ENCODE results near the gene GRM8.

GRM8 gene

DNA sequence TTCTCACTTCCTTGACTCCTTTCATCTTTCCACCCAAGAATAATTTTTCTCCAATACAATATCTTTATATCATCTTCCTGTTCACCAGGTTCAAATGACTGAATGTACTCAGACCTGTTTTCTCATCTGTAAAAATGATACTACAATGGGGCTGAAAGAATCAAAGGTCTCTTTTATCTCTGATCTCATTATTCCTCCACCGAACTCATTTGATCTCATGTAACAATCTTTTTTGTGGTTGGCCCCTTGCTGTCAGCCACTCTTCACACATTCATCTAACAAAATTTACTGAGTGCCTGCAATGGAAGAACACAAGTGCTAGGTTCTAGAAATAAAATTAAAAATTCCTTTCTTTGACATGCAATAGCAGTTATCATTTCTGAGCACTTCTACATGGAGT, 65.0 kb downstream of the GRM8 start:
- Histone ChIP-seq H3K4me1 (ENCODE audit: insufficient read depth, low read length, severe bottlenecking) (no peaks in the 10 kb centered on the region), H3K27ac (ENCODE audit: low read depth, low read length, poor library complexity, severe bottlenecking) (no peak overlapping the region), H3K79me2 (ENCODE audit: insufficient read depth, low read length) (no peaks in the 10 kb centered on the region), H3K4me3 (ENCODE audit: low read depth, low read length, poor library complexity, severe bottlenecking) (no peak overlapping the region), H2AFZ (ENCODE audit: low read length) (no peak overlapping the region), H3F3A (ENCODE audit: insufficient read depth, low read length) (no peaks in the 10 kb centered on the region), H3K9me2 (ENCODE audit: low read depth, low read length) (no peaks in the 10 kb centered on the region), H3K9ac (ENCODE audit: low read length) (no peak overlapping the region), H3K9me3 (ENCODE audit: low read length) (no peaks in the 10 kb centered on the region), H3K4me2 (ENCODE audit: low read length) (no peak overlapping the region), H4K20me1 (ENCODE audit: insufficient read depth, low read length) (no peaks in the 10 kb centered on the region), H3K36me3 (ENCODE audit: insufficient read depth, low read length) (no peaks in the 10 kb centered on the region), H3K27me3 (ENCODE audit: insufficient read depth, low read length) (no peaks in the 10 kb centered on the region)
- TF ChIP-seq CTCF (IDR thresholded peaks at IDR 0.05; ENCODE audit: low read length) (no peak), EZH2 (IDR thresholded peaks at IDR 0.05; ENCODE audit: borderline replicate concordance, low read length) (no peak)

- Histone ChIP-seq H3K9me2 (ENCODE audit: low read depth, low read length) (no peaks in the 10 kb centered on the region), H3K27me3 (ENCODE audit: insufficient read depth, low read length) (no peaks in the 10 kb centered on the region), H3K4me2 (ENCODE audit: low read length) (no peak overlapping the region), H3K4me1 (ENCODE audit: insufficient read depth, low read length, severe bottlenecking) (no peaks in the 10 kb centered on the region), H2AFZ (ENCODE audit: low read length) (no peak overlapping the region), H3F3A (ENCODE audit: insufficient read depth, low read length) (no peaks in the 10 kb centered on the region), H3K36me3 (ENCODE audit: insufficient read depth, low read length) (no peaks in the 10 kb centered on the region), H3K79me2 (ENCODE audit: insufficient read depth, low read length) (no peaks in the 10 kb centered on the region), H4K20me1 (ENCODE audit: insufficient read depth, low read length) (no peaks in the 10 kb centered on the region), H3K9me3 (ENCODE audit: low read length) (no peaks in the 10 kb centered on the region), H3K4me3 (ENCODE audit: low read depth, low read length, poor library complexity, severe bottlenecking) (no peak overlapping the region), H3K9ac (ENCODE audit: low read length) (no peak overlapping the region), H3K27ac (ENCODE audit: low read depth, low read length, poor library complexity, severe bottlenecking) (no peak overlapping the region)
- TF ChIP-seq CTCF (IDR thresholded peaks at IDR 0.05; ENCODE audit: low read length) (no peak), EZH2 (IDR thresholded peaks at IDR 0.05; ENCODE audit: borderline replicate concordance, low read length) (no peak)
Observed at GRCh38 chr7:127186686-127187085, 66.1 kb downstream of the GRM8 start.

DNA sequence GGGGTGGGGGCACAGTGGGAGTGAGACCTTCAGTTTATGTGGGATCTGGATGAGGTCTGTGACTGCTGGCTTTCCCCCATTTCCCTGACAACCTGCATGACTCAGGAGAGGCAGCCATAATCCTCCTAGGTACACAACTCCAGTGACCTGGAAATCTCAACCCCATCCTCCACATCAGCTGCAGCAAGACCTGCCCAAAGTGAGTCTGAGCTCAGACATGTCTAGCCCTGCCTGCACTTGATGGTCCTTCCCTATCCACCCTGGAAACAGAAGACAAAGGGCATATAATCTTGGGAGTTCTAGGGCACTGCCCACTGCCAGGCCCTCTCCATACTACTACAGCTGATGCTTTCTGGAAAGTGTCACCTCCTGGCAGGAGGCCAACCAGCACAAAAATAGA, 75.6 kb downstream of the GRM8 start:
- H3K9ac ChIP-seq (ENCODE audit: low read length): no peak overlapping the region
- no peaks in the 10 kb centered on the region; the same call in 1 of the 2 replicates for H3K9me3 ChIP-seq (ENCODE audit: low read length)
- H3K4me1 ChIP-seq (ENCODE audit: insufficient read depth, low read length, severe bottlenecking): no peaks in the 10 kb centered on the region
- no peaks in the 10 kb centered on the region for H3F3A ChIP-seq (ENCODE audit: insufficient read depth, low read length)
- no peak overlapping the region for H3K27ac ChIP-seq (ENCODE audit: low read depth, low read length, poor library complexity, severe bottlenecking)
- no peak overlapping the region for H3K4me2 ChIP-seq (ENCODE audit: low read length)
- no peaks in the 10 kb centered on the region for H3K79me2 ChIP-seq (ENCODE audit: insufficient read depth, low read length)
- no peaks in the 10 kb centered on the region for H3K9me2 ChIP-seq (ENCODE audit: low read depth, low read length)
- H4K20me1 ChIP-seq (ENCODE audit: insufficient read depth, low read length): no peaks in the 10 kb centered on the region
- TF ChIP-seq CTCF (IDR thresholded peaks at IDR 0.05; ENCODE audit: low read length) (no peak), EZH2 (IDR thresholded peaks at IDR 0.05; ENCODE audit: borderline replicate concordance, low read length) (no peak)
- no peak overlapping the region for H2AFZ ChIP-seq (ENCODE audit: low read length)
- H3K27me3 ChIP-seq (ENCODE audit: insufficient read depth, low read length): no peaks in the 10 kb centered on the region
- no peak overlapping the region for H3K4me3 ChIP-seq (ENCODE audit: low read depth, low read length, poor library complexity, severe bottlenecking)
- no peaks in the 10 kb centered on the region for H3K36me3 ChIP-seq (ENCODE audit: insufficient read depth, low read length)
